Measurements from ENCODE around the gene ABCF2.

The ABCF2 gene

GRCh38 chr7:151192002-151192539 is 34.9 kb downstream of the ABCF2 start:
- no peak for FAIRE-seq

GRCh38 chr7:151191544-151191943 is 35.5 kb downstream of the ABCF2 start:
- no peak for FAIRE-seq

GRCh38 chr7:151189038-151189437 is 38.0 kb downstream of the ABCF2 start:
- no peak for FAIRE-seq

DNA sequence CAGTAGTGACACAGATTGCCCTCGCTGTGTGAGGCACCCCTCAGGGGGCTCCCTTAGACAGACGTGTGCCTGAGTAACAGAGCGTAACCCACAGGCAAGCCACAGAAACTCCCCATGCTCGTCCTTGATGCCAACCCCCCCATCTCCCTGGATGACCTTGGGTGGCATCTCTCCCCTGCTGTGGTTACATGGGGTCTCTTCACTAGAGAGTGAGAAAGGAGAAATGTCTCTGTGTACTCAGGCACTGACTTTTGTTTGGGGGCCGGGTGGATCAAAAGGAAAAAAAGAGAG is 38.8 kb downstream of the ABCF2 start:
- FAIRE-seq = no peak

DNA sequence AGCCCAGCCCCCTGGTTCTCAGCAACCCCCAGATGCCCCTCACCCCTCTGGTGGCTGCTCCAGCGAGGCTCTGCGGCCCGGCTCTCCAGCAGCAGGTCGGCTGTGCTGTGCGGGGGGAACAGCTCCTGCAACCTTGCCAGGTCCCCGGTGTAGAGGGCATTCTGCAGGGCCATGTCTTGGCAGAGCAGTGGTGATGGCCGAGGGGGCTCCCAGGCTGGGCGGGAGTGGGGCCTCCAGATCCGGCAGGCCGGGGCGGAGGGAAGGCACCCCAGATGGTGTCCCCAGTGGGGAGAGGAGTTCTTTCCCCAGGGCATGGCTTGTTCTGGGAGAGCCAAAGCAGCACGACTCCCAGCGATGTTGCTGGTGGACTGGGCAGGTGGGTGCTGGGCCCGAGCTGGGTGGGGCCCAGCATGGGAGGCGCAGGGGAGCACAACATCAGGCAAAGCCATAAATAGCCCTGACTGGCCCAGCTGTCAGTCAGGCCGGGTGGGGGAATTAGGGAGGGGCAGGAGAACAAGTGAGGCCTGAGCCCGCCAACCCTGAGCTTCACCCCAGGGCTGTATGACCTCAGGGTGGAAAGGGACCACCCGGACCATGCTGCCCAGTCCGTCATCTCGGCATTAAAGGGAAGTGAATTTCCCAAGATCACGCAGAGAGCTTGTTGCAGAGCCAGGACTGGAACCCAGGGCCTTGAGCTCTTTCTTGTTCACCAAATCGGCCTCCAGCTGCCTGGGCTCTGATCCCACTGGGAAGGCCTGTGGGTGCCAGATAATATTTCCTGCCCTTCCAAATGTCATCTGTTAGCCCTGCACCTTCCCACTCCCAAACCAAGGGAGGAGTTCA is 39.4 kb downstream of the ABCF2 start:
- no peak for FAIRE-seq

DNA sequence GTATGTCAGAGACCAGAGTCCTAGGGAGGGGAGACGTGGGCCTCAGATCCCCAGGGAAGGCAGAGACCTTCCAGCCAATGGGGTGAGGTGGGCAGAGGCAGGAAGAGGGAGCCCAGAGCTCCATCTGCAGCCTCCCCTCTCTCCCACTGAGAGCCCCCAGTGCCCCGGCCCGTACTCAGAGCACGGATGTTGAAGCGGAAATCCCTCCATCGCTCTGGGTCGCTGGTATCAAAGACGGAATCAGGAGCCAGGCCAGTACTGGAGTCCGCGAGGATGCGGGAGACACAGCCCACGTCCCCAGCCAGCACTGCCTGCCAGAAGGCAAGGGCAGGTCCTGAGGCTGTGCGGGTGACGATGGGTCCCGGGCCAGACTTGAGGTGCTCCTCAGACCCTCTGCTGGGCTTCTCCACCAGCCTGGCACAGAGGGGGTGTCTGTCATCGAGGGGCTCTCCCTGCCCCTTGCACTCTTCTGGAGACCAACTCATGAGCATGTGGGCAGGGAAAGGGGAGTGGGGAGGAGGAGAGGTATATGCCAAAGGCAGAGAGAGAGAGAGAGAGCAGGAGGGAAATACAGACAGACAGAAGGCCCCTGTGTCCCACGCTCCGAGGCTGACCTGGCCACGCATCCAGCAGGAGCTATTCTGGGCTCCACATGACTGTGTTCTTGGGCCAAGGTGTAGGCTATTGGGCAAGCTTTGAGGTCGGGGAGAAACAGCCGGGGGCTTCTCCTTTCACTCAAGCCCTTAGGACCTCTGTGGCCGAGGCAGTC is 40.2 kb downstream of the ABCF2 start, which contains the start of gene ASB10:
Gene ASB10, minus strand, starts transcription at position 611 of the 769 bp plus-strand sequence. Its CDS starts 120 bp downstream, at position 491.
- FAIRE-seq = no peak

GRCh38 chr7:151185762-151186639 is 41.0 kb downstream of the ABCF2 start:
- no peak for FAIRE-seq

- no peak for FAIRE-seq
These were observed 46.0 kb downstream of the ABCF2 start for GRCh38 chr7:151181011-151181431.

- no peak for FAIRE-seq
These were observed 47.1 kb downstream of the ABCF2 start for GRCh38 chr7:151179946-151180345.

DNA sequence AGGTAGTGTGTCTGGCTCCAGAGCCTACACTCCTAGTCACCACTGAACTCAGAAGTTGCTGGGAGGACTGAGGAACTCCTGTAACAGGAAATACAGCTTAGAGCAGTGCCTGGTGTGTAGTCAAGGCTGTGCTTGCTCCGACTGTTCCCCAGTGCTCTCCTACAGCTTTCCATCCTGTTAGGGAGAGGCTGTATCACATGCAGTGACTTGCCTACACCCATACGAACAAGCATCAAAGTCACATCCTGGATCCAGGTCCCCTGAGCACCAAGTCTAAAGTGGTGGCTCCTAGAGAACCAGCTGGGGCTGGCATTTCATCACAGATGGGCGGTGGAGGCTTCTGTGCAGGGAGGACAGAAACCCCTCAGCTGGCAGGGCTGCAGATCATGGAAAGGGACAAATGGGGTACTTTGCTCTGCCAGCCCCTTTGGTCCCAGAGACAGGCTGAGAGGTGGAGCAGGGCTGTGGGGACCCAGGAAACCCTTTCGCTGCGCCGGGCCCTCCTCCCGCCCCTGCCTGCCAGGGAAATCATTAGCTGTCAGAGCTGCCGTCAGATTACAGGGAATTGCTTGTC is 47.6 kb downstream of the ABCF2 start:
- no peak for FAIRE-seq

DNA sequence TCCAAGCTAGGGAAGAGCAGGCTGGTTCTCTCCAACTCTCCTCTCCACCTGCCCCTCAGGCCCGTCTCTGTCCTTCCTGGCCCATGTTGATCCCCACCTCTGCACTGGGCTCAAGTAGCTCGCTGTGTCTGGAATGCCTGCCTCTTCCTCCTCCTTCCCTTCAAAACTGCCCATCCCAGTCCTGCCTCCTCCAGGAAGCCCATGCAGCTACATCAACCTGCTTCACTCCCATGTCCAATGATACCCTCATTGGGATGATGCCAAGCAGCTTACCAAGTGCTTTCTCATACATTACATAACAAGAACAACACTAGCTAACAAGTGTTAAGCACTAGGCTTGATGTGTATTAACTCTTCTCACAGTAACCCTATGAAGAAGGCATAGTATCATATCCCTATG is 48.2 kb downstream of the ABCF2 start:
- no peak for FAIRE-seq

- FAIRE-seq = no peak
These were observed 48.8 kb downstream of the ABCF2 start for GRCh38 chr7:151178236-151178635.

- no peak for FAIRE-seq
These were observed 49.7 kb downstream of the ABCF2 start for GRCh38 chr7:151177310-151177709.

GRCh38 chr7:151176401-151176800 is 50.6 kb downstream of the ABCF2 start:
- no peak for FAIRE-seq

- no peak for FAIRE-seq
These were observed 51.2 kb downstream of the ABCF2 start for GRCh38 chr7:151175793-151176311.

DNA sequence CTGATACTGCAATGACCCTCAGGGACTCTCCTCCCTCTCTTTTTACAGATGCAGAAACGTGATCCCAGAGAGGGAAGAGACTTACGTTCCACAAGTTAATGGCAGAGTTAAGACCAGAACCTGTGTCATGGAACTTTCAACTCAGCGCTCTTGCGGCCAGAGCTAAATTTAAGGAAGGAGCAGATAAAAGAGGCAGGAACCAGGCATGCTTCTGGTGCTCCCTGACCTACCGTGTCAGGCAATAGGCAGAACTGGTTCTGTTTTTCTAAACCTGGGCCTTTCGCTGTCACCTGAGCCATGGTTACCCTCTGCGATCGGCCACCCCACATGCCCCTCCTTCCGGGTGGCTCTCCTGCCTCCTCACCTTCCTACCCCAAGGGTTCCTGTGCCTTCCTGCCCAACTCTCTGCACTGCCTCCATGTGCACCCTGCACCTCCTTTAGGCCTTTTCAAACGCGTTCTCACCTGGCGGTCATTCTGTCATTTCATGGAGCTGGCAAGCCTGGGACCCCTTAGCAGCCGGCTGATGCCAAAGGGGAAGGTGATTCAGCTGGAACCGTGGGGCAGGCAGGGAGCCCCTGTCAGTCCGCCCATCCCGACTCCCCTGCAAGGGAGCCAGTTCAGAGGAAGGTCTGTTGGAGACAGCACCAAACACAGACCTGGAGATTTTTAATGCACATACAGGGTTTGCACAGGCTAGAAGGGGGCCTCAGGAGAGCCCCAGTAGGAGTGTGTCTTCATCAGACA is 51.8 kb downstream of the ABCF2 start:
- FAIRE-seq = no peak

DNA sequence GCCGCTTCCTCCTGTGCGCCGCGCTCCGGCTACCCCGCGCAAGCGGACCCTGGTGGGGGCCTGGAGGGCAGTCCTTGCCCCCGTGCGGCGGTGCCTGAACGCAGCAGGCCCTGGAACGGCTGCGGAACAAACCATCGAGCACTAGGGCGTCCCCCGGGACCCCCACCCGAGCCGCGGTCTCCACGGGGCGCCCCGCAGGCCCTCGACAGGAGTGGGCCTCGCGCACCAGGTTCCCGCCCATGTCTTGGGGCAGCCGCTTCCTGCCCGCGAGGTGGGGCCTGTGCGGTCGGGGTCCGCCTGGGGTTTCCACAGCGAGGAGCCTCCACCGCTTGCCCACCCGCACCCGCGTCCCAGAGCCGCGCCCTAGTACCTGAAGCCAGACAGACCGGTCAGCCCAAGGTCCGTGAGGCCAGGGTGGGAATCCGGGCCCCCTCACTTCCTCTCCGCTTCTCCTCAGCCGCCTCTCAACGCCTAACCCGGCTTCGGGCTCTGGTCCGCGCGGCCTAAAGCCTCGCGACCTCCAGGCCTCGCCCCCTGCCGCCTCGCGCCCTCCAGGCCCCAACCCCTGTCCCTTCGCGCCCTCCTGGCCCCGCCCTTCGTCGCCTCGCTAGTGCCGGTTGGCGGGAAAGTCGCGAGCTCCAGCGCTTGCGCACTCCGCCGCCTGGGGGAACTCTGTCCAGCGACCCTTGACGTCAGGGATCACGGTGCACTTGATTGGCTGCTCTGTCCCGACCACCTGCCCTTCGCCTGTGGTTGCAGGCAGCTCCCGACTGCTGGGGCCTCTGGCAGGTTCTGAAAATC is 52.6 kb downstream of the ABCF2 start:
- no peak for FAIRE-seq

GRCh38 chr7:151173386-151174245 is 53.4 kb downstream of the ABCF2 start:
- no peak for FAIRE-seq

DNA sequence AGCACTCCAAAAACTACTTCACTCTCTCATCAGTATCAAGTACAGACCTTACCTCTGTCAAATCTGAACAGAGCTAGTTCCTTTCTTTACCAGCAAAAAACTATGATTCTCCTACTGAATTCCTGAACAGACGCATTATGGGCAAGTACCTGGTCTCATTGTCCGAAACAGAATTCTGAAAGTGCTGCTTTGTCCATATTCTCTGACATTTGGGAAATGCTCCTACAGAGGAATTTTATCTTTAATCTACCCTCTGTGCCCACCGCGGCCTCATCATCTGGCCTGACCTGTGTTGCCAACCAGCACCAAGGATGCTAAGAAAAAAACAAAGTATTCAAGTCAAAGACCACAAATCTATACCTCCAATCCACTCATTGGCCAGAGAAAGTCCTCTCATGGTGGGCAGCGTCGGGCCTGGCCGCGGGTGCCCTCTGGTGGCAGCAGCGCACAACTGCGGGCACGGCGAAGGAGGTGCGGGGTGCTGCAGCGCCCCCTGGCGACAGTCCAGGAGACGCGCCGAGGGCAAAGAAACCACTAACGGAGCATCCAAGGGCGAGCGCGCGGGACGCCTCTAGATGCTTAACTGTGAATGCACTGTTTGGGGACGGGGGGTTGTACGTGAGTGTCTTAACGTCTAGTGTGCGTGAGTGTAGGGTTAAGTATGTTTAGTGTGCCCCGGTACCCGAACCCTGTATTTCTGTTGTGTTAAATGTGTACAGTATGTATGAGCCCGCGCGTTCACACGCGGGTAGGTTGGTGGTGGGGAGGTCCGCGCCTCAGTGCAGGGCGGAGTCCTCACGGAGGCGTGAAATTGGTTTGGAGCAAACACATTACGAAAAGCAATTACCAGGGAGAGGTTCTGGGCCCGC is 54.5 kb downstream of the ABCF2 start:
- no peak for FAIRE-seq
